Smooth muscle cell (in vitro differentiated cells): ENCODE data around the gene ADAMTS16. TPM values are rescaled to one million over a fixed set of nuclear protein-coding genes. Genes with fewer than 3 reads are reported as not detected.

Experiments
- DNase-seq: peaks from one replicate; lab custom pipeline; 2025; ENCODE audit not compliant: unreplicated experiment; lab: John Stamatoyannopoulos, UW
- H2AFZ ChIP-seq: fragments of 200-600 bp; sonication (generic); 2 replicates; pipeline ENCODE4 v1.6.0; 2016; ENCODE audit warnings: antibody characterized with exemption, low read depth, mild to moderate bottlenecking
- H3F3A ChIP-seq: fragments of 200-600 bp; sonication (generic); 2 replicates; pipeline ENCODE4 v1.6.0; 2017; ENCODE audit warnings: antibody characterized with exemption, low read depth
- H3K27ac ChIP-seq: fragments of 200-600 bp; sonication (generic); 2 replicates; pipeline ENCODE4 v1.5.1; 2016; ENCODE audit warnings: low read depth, mild to moderate bottlenecking
- H3K27me3 ChIP-seq: fragments of 200-600 bp; sonication (generic); 2 replicates; pipeline ENCODE4 v1.6.1; 2016; ENCODE audit warnings: low read depth, mild to moderate bottlenecking
- H3K36me3 ChIP-seq: fragments of 200-600 bp; sonication (generic); 2 replicates; pipeline ENCODE4 v1.5.1; 2016; ENCODE audit warnings: low read depth
- H3K4me1 ChIP-seq: fragments of 200-600 bp; sonication (generic); 2 replicates; pipeline ENCODE4 v1.5.1; 2016; ENCODE audit warnings: low read depth
- H3K4me2 ChIP-seq: fragments of 200-600 bp; sonication (generic); 2 replicates; pipeline ENCODE4 v1.6.0; 2016; ENCODE audit warnings: mild to moderate bottlenecking
- H3K4me3 ChIP-seq: fragments of 200-600 bp; sonication (generic); 2 replicates; pipeline ENCODE4 v1.5.1; 2016; ENCODE audit warnings: mild to moderate bottlenecking
- H3K79me2 ChIP-seq: fragments of 200-600 bp; sonication (generic); 2 replicates; pipeline ENCODE4 v1.6.0; 2016; ENCODE audit warnings: low read depth, mild to moderate bottlenecking
- H3K9ac ChIP-seq: fragments of 200-600 bp; sonication (generic); 2 replicates; pipeline ENCODE4 v1.6.0; 2016; ENCODE audit warnings: low read depth
- H3K9me3 ChIP-seq: fragments of 200-600 bp; sonication (generic); replicated peaks from 2 replicates; pipeline ENCODE4 v1.5.1; 2016; ENCODE audit warnings: low read depth
- H4K20me1 ChIP-seq: fragments of 200-600 bp; sonication (generic); 2 replicates; pipeline ENCODE4 v1.6.0; 2016; ENCODE audit warnings: low read depth
- WGBS: methylation state at CpG from one replicate; pipeline ENCODE4 v1.1.7; 2016; ENCODE audit warnings: low lambda C conversion rate; 5-methylcytosine and 5-hydroxymethylcytosine counted together
- polyA plus RNA-seq: library from polyadenylated mRNA; unstranded; fragments of >200 nt; fragmentation: Nextera tagmentation; extraction: Ambion mirVana; gene quantifications from 2 replicates; pipeline ENCODE4 v1.2.1, GENCODE V29; 2016
- total RNA-seq: library from RNA; depleted of rRNA; stranded (reverse); fragments of >200 nt; gene quantifications from 2 replicates; pipeline ENCODE4 v1.2.3, GENCODE V29; 2014
- TF ChIP-seq, protein P1 (sequence below): fragments of 200-600 bp; sonication (generic); IDR thresholded peaks from 2 replicates; pipeline ENCODE4 v1.5.1; 2017; ENCODE audit warnings: borderline replicate concordance, mild to moderate bottlenecking, antibody characterized with exemption; ENCODE audit not compliant: insufficient read depth, poor library complexity, severe bottlenecking

Gene ADAMTS16
- total and polyA plus RNA-seq, 2 experiments from 2014 or later, result 4.7 to 6.2 TPM

GRCh38 chr5:5207828-5208227 is 67.7 kb downstream of the ADAMTS16 start:
- Histone ChIP-seq H3K36me3 (no peaks in the 10 kb centered on the region), H4K20me1 (no peaks in the 10 kb centered on the region), H3K27me3 (no peaks in the 10 kb centered on the region), H3K4me2 (no peak overlapping the region), H3K4me3 (no peak overlapping the region), H3K9me3 (no peaks in the 10 kb centered on the region), H3K9ac (no peak overlapping the region), H3K4me1 (no peaks in the 10 kb centered on the region), H3K79me2 (no peaks in the 10 kb centered on the region), H3F3A (no peaks in the 10 kb centered on the region), H3K27ac (no peak overlapping the region), H2AFZ (no peak overlapping the region)
- TF ChIP-seq, protein P1, sequence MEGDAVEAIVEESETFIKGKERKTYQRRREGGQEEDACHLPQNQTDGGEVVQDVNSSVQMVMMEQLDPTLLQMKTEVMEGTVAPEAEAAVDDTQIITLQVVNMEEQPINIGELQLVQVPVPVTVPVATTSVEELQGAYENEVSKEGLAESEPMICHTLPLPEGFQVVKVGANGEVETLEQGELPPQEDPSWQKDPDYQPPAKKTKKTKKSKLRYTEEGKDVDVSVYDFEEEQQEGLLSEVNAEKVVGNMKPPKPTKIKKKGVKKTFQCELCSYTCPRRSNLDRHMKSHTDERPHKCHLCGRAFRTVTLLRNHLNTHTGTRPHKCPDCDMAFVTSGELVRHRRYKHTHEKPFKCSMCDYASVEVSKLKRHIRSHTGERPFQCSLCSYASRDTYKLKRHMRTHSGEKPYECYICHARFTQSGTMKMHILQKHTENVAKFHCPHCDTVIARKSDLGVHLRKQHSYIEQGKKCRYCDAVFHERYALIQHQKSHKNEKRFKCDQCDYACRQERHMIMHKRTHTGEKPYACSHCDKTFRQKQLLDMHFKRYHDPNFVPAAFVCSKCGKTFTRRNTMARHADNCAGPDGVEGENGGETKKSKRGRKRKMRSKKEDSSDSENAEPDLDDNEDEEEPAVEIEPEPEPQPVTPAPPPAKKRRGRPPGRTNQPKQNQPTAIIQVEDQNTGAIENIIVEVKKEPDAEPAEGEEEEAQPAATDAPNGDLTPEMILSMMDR, result no peak
- no peak for DNase-seq
- WGBS, result 95% methylated on average over 3 of the region's 3 CpGs

DNA sequence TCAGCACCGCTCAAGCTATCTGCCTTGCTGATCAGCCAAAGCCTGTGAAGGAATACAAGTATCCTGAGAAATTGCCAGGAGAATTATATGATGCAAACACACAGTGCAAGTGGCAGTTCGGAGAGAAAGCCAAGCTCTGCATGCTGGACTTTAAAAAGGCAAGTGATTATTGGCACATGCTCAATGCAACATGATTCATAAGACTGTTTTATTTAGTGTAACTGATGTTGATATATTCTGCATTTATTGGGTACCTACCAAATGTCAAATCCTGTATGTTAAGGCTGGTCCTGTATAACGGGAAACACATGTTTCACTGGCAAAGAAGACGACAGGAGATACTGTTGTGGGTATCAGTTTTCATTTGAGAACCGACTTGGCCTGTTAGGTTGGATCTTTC is 69.0 kb downstream of the ADAMTS16 start:
- Histone ChIP-seq H4K20me1 (no peaks in the 10 kb centered on the region), H3K4me2 (no peak overlapping the region), H2AFZ (no peak overlapping the region), H3K36me3 (no peaks in the 10 kb centered on the region), H3K9ac (no peak overlapping the region), H3K27ac (no peak overlapping the region), H3K4me1 (no peaks in the 10 kb centered on the region), H3K27me3 (no peaks in the 10 kb centered on the region), H3K9me3 (no peaks in the 10 kb centered on the region), H3F3A (no peaks in the 10 kb centered on the region), H3K79me2 (no peaks in the 10 kb centered on the region), H3K4me3 (no peak overlapping the region)
- DNase-seq, result no peak
- TF ChIP-seq, protein P1, result no peak
- 54% methylated on average over 5 of the region's 5 CpGs for WGBS

GRCh38 chr5:5209510-5210286 is 69.6 kb downstream of the ADAMTS16 start:
- Histone ChIP-seq H3K36me3 (no peaks in the 10 kb centered on the region), H3K9ac (no peak overlapping the region), H2AFZ (no peak overlapping the region), H3K27ac (no peak overlapping the region), H4K20me1 (no peaks in the 10 kb centered on the region), H3K27me3 (no peaks in the 10 kb centered on the region), H3F3A (no peaks in the 10 kb centered on the region), H3K4me2 (no peak overlapping the region), H3K4me1 (no peaks in the 10 kb centered on the region), H3K9me3 (no peaks in the 10 kb centered on the region), H3K4me3 (no peak overlapping the region), H3K79me2 (no peaks in the 10 kb centered on the region)
- DNase-seq, result no peak
- TF ChIP-seq, protein P1, result no peak
- WGBS, result 58% methylated on average over 5 of the region's 5 CpGs

- Histone ChIP-seq H3K4me1 (no peaks in the 10 kb centered on the region), H3K9ac (no peak overlapping the region), H3K9me3 (no peaks in the 10 kb centered on the region), H3K4me2 (no peak overlapping the region), H3K36me3 (no peaks in the 10 kb centered on the region), H3K27me3 (no peaks in the 10 kb centered on the region), H2AFZ (no peak overlapping the region), H3K4me3 (no peak overlapping the region), H3K79me2 (no peaks in the 10 kb centered on the region), H3F3A (no peaks in the 10 kb centered on the region), H4K20me1 (no peaks in the 10 kb centered on the region), H3K27ac (no peak overlapping the region)
- 94% methylated on average over 1 of the region's 1 CpG for WGBS
- no peak for DNase-seq
- TF ChIP-seq, protein P1, result no peak
These were observed 77.2 kb downstream of the ADAMTS16 start for GRCh38 chr5:5217371-5217770.
